GM19467 (cell line): Measurements from ENCODE around the gene RASAL2.
"Not testable (repeated sequence)": the region's sequence is repeated elsewhere in the genome, so short reads cannot be mapped to it uniquely, and the experiment has no call there.

Experiments used
- ATAC-seq: cut with Tn5 transposase; IDR thresholded peaks from one replicate; pipeline ENCODE4 v1.9.1; 2021; ENCODE audit warnings: mild to moderate bottlenecking, moderate library complexity; ENCODE audit not compliant: unreplicated experiment

Gene RASAL2

DNA sequence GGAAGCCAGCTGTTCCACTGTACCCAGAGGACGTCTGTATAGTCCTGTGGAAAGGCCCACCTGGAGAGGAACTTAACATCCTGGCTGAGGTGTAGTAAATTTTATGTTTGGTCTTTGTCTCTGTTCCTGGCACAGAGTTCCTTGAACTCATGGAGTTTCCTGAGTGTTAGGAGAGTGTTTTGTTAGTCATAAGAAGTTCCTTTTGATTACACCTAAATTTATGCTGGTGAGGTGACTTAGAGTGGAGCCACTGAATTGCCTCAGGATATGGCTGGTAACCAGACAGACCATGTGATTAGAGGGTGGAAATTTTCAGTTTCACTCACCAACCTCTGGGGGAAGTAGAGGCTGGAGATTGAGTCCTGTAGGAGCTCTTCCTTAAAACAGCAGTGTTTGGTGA is 57.9 kb downstream of the RASAL2 start:
- no peak for ATAC-seq

DNA sequence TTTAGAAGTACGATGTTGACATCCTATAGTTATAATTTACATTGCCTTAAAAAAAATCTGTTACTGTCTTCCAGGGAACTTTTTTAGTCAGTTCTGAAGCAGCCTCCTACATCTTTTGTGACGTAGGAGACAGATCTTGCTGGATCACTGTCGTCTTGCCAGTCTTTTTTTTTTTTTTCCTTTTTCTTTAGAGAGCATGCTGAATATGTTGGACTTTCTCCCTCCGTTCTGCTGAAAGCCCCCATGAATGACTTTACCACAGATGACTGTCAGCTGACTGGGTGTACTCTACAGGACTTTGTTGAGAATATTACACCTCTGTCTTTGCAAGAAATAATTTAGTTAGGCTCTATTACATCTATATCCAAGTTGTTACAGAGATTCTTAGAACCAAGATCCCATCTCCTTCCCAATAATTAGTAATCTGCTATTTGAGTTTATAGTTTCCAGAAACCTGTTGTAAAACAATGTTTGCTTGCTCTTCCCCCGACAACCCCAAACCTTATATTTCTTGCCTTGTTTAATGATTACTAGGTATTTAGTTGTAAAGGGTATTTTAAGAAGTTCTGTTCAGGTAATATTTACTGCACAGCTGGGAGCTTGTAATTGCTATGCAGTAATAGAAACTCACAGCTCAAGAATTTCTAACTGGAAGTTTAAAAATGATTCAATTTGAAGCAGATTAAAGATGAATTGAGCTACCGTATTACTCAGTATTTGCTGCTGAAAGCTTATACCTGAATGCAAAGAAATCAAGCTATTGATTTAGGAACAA is 61.8 kb downstream of the RASAL2 start:
- no peak for ATAC-seq

DNA sequence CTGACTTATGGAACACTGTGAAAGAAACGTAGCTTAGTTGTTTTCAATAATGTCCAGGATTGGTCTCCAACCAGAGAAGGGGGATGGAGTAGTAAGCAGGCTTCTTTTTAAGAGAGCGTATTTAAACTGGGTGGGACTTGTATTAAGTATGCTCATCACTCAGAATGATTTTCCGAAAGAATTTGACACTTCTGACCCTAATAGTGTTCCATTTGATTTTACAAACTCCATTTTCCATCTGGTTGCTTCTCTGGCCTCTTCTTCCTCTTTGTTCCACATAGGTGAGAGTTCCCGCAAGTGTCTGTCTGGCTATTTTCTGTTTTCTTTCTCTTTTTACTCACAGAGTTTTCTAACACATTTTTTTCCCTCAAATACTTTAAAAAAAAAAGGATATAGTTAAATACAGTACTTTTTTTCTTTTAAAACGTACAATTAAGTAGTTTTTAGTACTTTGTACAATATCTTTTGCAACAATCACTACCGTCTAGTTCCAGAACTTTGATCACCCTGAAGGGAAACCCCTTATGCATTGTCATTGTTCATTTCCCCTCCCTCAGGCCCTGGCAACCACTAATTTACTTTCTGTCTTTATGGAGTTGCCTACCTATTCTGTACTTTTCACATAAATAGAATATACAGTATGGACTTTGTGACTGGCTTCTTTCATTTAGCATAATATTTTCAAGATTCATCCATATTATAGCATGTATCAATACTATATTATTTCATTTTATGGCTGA is 67.0 kb downstream of the RASAL2 start:
- ATAC-seq: no peak

GRCh38 chr1:178161516-178161915 is 67.6 kb downstream of the RASAL2 start:
- ATAC-seq: no peak

- ATAC-seq: no peak
These were observed 71.3 kb downstream of the RASAL2 start for GRCh38 chr1:178165196-178165595.

GRCh38 chr1:178166429-178167024 is 72.6 kb downstream of the RASAL2 start:
- no peak for ATAC-seq

GRCh38 chr1:178168536-178168935 is 74.6 kb downstream of the RASAL2 start:
- no peak for ATAC-seq

- ATAC-seq: no peak
These were observed 75.7 kb downstream of the RASAL2 start for GRCh38 chr1:178169649-178170048.

- no peak for ATAC-seq
These were observed 79.0 kb downstream of the RASAL2 start for GRCh38 chr1:178172939-178173338.

DNA sequence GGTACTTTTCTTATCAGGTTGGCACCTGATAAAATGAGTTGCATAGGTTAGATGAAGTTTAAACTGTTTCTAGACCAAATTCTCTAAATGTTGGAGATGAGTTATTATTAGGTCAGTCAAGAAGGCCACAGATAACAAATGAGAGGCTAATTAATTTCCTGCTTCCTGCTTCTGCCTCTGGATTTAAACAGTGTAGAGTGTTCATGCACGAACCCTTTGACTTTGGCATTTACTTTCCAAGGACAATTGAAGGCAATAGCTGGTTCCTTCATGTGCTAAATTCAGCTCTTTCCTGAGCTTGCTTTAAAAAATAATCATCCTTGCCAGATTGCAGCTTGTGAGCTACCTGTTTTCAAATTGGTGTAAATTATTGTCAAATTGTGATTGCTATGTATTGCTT is 80.6 kb downstream of the RASAL2 start:
- no peak for ATAC-seq

- no peak for ATAC-seq
These were observed 86.5 kb downstream of the RASAL2 start for GRCh38 chr1:178180405-178180804.

- ATAC-seq: no peak
These were observed 89.9 kb downstream of the RASAL2 start for GRCh38 chr1:178183796-178184195.

DNA sequence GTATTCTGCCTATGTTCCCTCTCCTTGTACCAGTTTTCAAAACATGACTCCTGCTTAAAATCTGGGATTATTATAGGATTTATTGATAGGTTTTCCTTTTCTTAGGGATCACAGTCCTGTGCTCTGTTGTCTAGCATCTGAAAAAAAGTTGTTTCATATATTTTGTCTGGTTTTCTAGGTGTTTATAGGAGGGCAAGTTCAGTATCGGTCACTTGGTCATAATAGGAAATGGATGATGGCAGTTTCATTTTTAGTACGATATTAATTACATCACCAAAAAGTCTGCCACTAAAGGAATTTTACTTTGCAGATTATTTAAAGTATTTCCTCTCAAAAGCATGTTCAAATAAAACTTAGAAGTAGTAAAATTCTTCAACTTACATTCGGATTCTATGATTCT is 94.4 kb downstream of the RASAL2 start:
- no peak for ATAC-seq

DNA sequence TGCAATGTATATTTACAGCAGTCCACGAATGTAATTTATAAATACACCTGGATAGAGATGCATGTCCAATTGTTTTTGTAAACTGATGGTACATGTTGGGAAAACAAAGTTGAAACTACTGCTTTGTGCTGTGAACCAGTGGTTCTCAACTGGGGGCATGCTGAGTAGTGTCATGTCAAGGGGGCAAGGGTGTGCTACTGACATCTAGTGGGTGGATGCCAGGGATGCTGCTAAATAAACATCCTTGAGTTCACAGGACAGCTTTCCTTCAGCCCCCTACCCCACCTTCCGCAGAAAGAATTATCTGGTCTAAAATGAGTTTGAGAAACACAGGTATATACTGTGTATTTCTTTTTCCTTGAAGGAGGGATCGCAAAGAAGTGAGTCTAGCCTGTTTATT is 95.9 kb downstream of the RASAL2 start:
- no peak for ATAC-seq

DNA sequence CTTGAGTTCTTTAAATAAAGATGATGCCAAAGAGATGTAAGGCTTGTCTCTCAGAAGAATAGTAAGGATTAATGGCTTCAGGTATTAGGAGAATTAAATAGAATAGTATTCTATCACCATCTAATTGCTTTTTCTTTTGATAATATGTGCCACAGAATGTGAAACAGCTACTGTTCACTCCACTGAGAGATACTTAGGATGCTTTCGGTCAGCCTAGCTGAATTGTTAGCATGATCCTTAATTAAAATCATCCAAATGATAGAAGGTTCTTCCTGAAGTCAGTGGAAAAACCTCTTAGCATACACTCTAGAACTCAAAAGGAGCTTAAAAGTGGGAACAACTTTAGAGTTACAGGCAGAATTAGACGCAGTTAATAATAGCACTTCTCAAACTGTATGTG is 97.0 kb downstream of the RASAL2 start:
- no peak for ATAC-seq

DNA sequence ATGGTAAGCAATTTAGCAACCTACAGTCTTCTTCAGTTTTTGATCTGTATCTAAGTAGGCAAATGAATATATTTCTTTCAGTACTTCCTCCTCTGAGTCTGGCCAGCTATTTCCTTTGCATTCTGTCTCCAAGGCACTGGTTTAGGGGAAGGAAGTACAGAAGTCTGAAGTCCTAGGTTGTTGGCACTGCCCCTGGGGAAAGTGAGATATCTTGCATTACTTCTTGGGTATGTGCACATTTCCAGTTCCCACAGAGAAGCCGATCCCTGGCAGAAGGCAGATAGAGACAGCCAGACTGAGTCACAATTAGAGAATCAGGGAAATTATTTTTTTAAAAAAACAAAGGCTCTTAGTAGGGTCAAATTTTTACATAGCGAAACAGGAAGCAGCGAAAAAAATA is 98.8 kb downstream of the RASAL2 start:
- ATAC-seq: no peak

GRCh38 chr1:178196631-178197030 is 102.7 kb downstream of the RASAL2 start:
- no peak for ATAC-seq

DNA sequence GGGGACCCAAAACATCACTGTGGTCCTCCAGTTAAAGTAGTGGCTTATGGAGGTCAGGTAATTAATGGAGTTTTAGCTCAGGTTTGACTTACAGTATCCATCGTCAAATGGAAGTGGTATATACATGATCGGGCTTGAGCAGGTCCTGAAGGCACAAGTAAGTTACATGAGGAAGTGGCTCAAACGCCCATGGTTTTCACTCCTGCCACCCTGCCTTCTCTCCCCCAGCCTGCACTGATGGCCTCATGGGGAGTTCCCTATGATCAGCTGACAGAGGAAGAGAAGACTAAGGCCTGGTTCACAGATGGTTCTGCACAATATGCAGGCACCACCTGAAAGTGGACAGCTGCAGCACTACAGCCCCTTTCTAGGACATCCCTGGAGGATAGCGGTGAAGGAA is 108.2 kb downstream of the RASAL2 start:
- not testable (repeated sequence) for ATAC-seq

GRCh38 chr1:178202546-178202945 is 108.6 kb downstream of the RASAL2 start:
- ATAC-seq: not testable (repeated sequence)

- not testable (repeated sequence) for ATAC-seq
These were observed 114.5 kb downstream of the RASAL2 start for GRCh38 chr1:178208269-178208856.

DNA sequence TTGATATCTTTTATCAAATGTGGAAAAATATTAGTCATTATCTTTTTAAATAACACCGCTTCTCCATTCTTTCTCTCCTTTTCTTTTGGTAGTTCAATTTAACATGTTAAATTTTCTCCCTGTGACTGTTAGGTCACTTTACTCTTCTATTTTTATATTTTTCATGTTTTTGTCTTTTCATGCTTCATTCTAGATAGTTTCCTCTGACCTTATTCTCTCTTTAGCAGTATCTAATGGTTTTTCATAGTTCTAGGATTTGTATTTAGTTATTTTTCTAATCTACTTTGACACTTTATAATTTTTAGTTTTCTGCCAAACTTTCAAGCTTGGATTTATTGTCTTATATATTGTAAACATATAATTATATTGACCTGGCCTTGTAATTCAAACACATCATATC is 116.0 kb downstream of the RASAL2 start:
- ATAC-seq: no peak

DNA sequence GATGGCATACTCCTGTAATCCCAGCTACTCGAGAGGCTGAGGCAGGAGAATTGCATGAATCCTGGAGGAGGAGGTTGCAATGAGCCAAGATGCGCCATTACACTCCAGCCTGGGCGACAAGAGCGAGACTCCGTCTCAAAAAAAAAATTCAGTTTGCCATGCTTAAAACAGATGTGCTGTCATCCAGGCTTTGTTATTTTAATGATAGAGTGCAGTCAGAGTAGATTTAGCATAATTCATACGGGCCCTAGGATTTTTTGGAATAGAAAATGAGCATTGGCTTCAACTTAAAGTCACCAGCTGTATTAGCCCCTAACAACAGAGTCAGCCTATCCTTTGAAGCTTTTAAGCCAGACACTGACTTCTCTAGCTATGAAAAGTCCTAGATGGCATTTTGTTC is 124.6 kb downstream of the RASAL2 start:
- no peak for ATAC-seq
